Right lobe of liver (tissue), 6 donors: ENCODE measurements around the gene SLC22A6. TPM values are rescaled to one million over a fixed set of nuclear protein-coding genes. Genes with fewer than 3 reads are reported as not detected.

Source experiments
- ATAC-seq, 4 donors: fragments of 200-7000 bp; cut with Tn5 transposase; one replicate each; pipeline ENCODE4 v1.9.1; 2020; ENCODE audit warnings: mild to moderate bottlenecking in 4 of 4, moderate library complexity in 4 of 4
- DNase-seq, 3 donors: peaks; one replicate each; pipeline ENCODE4 v3.0.0-alpha.2; 2020
- H3K27ac ChIP-seq, 3 donors: fragments of 200-600 bp; one replicate each; pipeline ENCODE4 v1.8.0; 2022
- H3K27me3 ChIP-seq, 2 donors: fragments of 200-600 bp; one replicate each; pipeline ENCODE4 v1.8.0; 2022
- H3K36me3 ChIP-seq, 4 donors: fragments of 200-600 bp; sonication (generic) in 1 of 4; one replicate each; pipeline versions ENCODE4 v1.5.1 to v1.8.0; 2017 to 2022; ENCODE audit warnings: control low read depth in 1 of 4
- H3K4me1 ChIP-seq, 4 donors: fragments of 200-600 bp; sonication (generic) in 1 of 4; one replicate each; pipeline versions ENCODE4 v1.5.1 to v1.8.0; 2017 to 2022; ENCODE audit warnings: control low read depth in 1 of 4
- H3K4me3 ChIP-seq, 3 donors: fragments of 200-600 bp; one replicate each; pipeline ENCODE4 v1.8.0; 2022
- H3K9me3 ChIP-seq, 4 donors: fragments of 200-600 bp; sonication (generic) in 1 of 4; one replicate each; pipeline versions ENCODE4 v1.5.1 to v1.8.0; 2017 to 2022; ENCODE audit warnings: control low read depth in 1 of 4
- POLR2A ChIP-seq: fragments of 450-650 bp; IDR thresholded peaks from one replicate; pipeline ENCODE4 v1.6.1; 2017; ENCODE audit warnings: antibody characterized with exemption, mild to moderate bottlenecking
- WGBS: methylation state at CpG from one replicate; pipeline ENCODE4 v1.1.6; 2018; ENCODE audit warnings: low coverage, low lambda C conversion rate; ENCODE audit not compliant: insufficient coverage; ENCODE audit errors: missing lambda C conversion rate; 5-methylcytosine and 5-hydroxymethylcytosine counted together
- intact Hi-C, 2 donors: fragments of 100-400 bp; cut with DNase I; formaldehyde crosslinking; loops; one replicate each; pipeline versions ENCODE4 v1.11.2 to v1.14.1; 2022
- total RNA-seq, 6 experiments: library from RNA; depleted of rRNA in 2 of 6; stranded (reverse); fragments of >200 nt in 2 of 6; fragmentation: NEBNext Ultra II Directional in 3 of 6; extraction: Animal tissue kit (Norgen Biotek cat#: 25700) in 3 of 6; gene quantifications; one replicate each; pipeline versions ENCODE4 v1.1.0 to v1.2.4, GENCODE V29; 2016 to 2023
- TF ChIP-seq, protein P1 (sequence below), 4 donors: fragments of 200-600 bp in 3 of 4; fragments of 450-650 bp in 1 of 4; IDR thresholded peaks; one replicate each; pipeline versions ENCODE4 v1.5.1 to v1.8.0; 2016 to 2022; ENCODE audit warnings: antibody characterized with exemption in 4 of 4, mild to moderate bottlenecking in 2 of 4
- donor health status: DM: no; HTN: yes; CAD: no.
- donor health status: DM: no; HTN: no; CAD: no.
- donor health status: DM: no; HTN: no; CAD: no.
- donor health status: DM: no; HTN: yes; CAD: no.
- donor health status: DM: no; HTN: yes; CAD: no.

SLC22A6 gene
- total RNA-seq, 6 experiments from 2014 or later, result not detected

DNA sequence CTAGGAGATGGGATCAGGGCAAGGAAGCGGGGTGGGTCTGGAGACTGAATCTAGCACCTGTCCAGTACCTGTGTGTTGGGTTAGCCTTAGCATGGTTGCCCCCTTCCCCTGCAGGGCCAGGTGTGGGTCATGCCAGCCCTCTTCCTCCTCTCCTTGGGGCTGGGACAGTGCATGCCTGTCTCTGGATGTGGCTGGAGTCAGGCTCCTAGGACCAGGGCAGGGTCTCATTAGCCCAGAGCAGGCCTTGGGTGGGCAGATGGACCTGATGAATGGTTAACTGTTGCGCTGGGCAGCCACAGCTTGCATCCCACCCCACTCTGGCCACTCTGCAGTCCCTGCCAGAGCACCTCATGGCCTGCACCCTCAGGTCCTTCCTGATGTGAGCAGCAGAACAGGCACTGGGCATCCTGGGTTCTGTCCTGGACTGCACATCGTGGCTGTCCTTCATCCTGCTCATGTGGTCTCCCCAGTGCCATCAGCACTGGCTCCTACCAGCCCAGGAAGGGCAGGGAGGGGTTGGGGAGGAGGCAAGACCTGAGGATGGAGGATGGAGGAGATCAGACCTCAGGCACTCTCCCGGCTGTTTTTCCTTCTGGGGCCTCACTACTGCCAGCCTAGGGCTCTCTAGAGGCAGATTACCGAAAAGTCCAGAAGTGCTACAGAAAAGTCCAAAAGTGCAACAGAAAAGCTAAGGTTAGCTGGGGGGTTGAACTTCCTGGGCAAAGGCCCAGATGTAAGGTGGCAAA, 50.8 kb downstream of the SLC22A6 start:
- Histone ChIP-seq H3K4me3 (no peak overlapping the region), H3K36me3 (no peaks in the 10 kb centered on the region), H3K9me3 (no peaks in the 10 kb centered on the region), H3K27me3 (no peaks in the 10 kb centered on the region), H3K4me1 (no peaks in the 10 kb centered on the region), H3K27ac (no peak overlapping the region)
- intact Hi-C loops, result no loop called here
- WGBS, result 92% methylated on average over 2 of the region's 5 CpGs
- ATAC-seq (peak in 1 of 4 donors; percentile 17), DNase-seq (no peak)
- TF ChIP-seq POLR2A, result no peak
- TF ChIP-seq, protein P1, sequence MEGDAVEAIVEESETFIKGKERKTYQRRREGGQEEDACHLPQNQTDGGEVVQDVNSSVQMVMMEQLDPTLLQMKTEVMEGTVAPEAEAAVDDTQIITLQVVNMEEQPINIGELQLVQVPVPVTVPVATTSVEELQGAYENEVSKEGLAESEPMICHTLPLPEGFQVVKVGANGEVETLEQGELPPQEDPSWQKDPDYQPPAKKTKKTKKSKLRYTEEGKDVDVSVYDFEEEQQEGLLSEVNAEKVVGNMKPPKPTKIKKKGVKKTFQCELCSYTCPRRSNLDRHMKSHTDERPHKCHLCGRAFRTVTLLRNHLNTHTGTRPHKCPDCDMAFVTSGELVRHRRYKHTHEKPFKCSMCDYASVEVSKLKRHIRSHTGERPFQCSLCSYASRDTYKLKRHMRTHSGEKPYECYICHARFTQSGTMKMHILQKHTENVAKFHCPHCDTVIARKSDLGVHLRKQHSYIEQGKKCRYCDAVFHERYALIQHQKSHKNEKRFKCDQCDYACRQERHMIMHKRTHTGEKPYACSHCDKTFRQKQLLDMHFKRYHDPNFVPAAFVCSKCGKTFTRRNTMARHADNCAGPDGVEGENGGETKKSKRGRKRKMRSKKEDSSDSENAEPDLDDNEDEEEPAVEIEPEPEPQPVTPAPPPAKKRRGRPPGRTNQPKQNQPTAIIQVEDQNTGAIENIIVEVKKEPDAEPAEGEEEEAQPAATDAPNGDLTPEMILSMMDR (IDR thresholded peaks at IDR 0.05), result no peak

- intact Hi-C loops, result no loop called here
- Histone ChIP-seq H3K27me3 (no peaks in the 10 kb centered on the region), H3K9me3 (no peaks in the 10 kb centered on the region), H3K4me1 (no peaks in the 10 kb centered on the region), H3K4me3 (no peak overlapping the region), H3K36me3 (no peaks in the 10 kb centered on the region), H3K27ac (no peak overlapping the region)
- 75% methylated on average over 10 of the region's 13 CpGs for WGBS
- DNase-seq (no peak), ATAC-seq (no peak)
- TF ChIP-seq, protein P1 (IDR thresholded peaks at IDR 0.05), result no peak
- TF ChIP-seq POLR2A, result no peak
Observed at GRCh38 chr11:62933285-62933684, 51.5 kb downstream of the SLC22A6 start.

DNA sequence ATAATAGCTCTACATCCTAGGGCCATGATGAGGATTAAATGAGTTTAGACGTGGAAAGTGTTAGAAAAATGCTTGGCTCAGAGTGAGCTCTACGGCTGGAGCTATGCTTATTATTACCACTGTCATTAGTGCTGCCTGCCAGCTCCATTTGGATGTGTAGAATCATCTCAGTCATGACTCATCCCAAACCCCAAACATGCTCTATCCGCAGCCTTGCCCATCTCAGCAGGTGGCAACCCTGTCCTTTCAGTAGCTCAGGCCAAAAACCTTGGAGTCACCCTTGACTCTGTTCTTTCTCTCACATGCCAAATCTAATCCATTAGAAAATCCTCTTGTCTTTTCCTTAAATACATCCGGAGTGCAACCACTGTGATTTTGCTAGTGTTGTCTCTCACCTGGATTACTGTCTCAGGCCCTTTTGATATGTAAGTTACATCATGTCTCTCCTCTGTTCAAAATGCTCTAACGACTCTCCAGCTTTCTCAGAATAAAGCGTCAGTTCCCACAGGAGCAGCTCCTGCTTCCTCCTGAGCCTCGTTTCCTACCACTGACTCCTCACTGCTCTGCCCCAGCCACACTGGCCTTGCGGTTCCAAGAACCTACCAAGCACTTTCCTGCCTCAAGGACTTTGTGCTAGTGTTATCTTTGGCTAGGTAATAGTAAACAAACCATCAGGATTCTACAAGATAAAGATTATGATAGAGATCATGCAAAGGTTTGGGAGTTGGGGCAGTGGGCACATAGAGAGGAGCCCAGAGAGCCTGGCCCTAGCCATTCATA, 53.1 kb downstream of the SLC22A6 start:
- TF ChIP-seq, protein P1 (IDR thresholded peaks at IDR 0.05), result no peak
- no peak for TF ChIP-seq POLR2A
- Histone ChIP-seq H3K9me3 (no peaks in the 10 kb centered on the region), H3K27me3 (peaks cover 0 to 7% of the 10 kb centered on the region in 2 donors), H3K36me3 (no peaks in the 10 kb centered on the region), H3K27ac (no peak overlapping the region), H3K4me1 (no peaks in the 10 kb centered on the region), H3K4me3 (no peak overlapping the region)
- DNase-seq (no peak), ATAC-seq (no peak)
- intact Hi-C loops, result no loop called here
- WGBS, result 56% methylated on average over 7 of the region's 8 CpGs

GRCh38 chr11:62930666-62931065, 54.1 kb downstream of the SLC22A6 start:
- DNase-seq (no peak), ATAC-seq (no peak)
- Histone ChIP-seq H3K36me3 (no peaks in the 10 kb centered on the region), H3K27ac (no peak overlapping the region), H3K4me3 (no peak overlapping the region), H3K9me3 (no peaks in the 10 kb centered on the region), H3K4me1 (peaks cover 0 to 10% (median 0%) of the 10 kb centered on the region in 4 donors), H3K27me3 (peaks cover 0 to 17% of the 10 kb centered on the region in 2 donors)
- 38% methylated on average over 1 of the region's 1 CpG for WGBS
- intact Hi-C loops, result no loop called here
- TF ChIP-seq, protein P1 (IDR thresholded peaks at IDR 0.05), result no peak
- TF ChIP-seq POLR2A, result no peak
